ENCODE results near the gene OR6B2.

DNA sequence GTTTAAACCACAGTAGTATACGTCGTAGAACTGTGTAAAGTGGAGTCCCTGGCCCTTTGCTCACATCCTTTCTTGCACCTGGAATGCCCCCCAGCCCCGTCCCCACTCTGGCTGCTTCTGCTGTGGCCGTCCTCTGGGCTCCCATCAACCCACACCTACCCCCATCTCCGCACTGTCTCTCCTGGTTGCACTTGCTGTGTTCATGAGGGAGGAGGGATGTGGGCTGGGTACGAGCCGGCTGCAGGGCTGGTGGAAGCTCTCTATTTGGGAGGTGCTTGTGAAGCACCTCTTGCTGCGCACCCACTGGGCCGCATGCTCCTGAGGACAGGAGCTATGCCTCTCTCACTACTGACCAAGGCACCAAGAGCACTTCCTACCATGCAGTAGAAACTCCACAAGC, 18.0 kb upstream of the OR6B2 start:
- no peak for TF ChIP-seq POLR2A (IDR thresholded peaks at IDR 0.05)
- TF ChIP-seq, protein P1, sequence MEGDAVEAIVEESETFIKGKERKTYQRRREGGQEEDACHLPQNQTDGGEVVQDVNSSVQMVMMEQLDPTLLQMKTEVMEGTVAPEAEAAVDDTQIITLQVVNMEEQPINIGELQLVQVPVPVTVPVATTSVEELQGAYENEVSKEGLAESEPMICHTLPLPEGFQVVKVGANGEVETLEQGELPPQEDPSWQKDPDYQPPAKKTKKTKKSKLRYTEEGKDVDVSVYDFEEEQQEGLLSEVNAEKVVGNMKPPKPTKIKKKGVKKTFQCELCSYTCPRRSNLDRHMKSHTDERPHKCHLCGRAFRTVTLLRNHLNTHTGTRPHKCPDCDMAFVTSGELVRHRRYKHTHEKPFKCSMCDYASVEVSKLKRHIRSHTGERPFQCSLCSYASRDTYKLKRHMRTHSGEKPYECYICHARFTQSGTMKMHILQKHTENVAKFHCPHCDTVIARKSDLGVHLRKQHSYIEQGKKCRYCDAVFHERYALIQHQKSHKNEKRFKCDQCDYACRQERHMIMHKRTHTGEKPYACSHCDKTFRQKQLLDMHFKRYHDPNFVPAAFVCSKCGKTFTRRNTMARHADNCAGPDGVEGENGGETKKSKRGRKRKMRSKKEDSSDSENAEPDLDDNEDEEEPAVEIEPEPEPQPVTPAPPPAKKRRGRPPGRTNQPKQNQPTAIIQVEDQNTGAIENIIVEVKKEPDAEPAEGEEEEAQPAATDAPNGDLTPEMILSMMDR (IDR thresholded peaks at IDR 0.05) = no peak
- no peak for TF ChIP-seq POLR2AphosphoS5 (IDR thresholded peaks at IDR 0.05; ENCODE audit: insufficient read depth in 1 of 2, low read depth in 1 of 2)
